ENCODE measurements around the gene ARSG. TPM values are rescaled to one million over a fixed set of nuclear protein-coding genes. Genes with fewer than 3 reads are reported as not detected.

Gene ARSG
- polyA plus RNA-seq, 1 of the 3 experiments (the other 2 are of a cell fraction), result 0.41 TPM

DNA sequence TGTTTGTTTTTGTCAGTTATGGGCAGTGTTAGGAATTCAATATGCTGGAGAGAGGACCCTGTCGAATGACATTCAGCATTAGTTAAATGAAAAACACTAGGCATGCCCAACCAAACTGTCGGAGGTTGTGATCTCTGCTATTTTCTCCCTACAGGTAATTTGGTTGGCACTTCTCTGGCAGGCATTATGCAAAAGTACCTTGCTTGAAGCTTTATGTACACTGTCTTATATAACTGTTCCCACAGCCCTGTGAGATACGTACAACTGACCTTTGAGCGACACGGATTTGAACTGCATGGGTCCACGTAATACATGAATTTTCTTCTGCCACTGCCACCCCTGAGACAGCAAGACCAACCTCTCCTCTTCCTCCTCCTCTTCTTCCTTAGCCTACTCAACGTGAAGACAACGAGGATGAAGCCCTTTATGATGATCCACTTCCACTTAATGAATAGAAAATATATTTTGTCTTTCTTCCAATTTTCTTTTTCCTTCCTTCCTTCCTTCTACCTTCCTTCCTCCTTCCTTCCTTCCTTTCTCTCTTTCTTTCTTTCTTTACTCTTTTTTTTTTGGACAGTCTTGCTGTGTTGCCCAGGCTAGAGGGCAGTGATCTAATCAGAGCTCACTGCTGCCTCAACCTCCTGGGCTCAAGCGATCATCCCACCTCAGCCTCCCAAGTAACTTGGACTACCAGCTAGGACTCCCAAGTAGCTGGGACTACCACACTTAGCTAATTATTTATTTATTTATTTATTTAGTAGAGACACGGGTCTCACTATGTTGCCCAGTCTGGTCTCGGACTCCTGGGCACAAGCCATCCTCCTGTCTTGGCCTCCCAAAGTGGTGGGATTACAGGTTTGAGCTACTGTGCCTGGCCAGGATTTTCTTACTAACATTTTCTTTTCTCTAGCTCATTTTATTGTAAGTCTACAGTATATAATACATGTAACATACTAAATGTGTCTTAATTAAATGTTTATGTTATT is 88.7 kb downstream of the ARSG start:
- POLR2A ChIA-PET, result no interaction called here
- H3K9me2 ChIP-seq, result no peaks in the 10 kb centered on the region
- H3F3A ChIP-seq (replicated peaks; ENCODE audit: insufficient read depth), result no peaks in the 10 kb centered on the region
- WGBS (ENCODE audit: low lambda C conversion rate), result 61% methylated on average over 11 of the region's 11 CpGs
- H2AFZ ChIP-seq (ENCODE audit: low read depth), result no peak overlapping the region
- DNase-seq, result no peak
- H3K79me2 ChIP-seq (ENCODE audit: insufficient read depth), result no peaks in the 10 kb centered on the region
- no peaks in the 10 kb centered on the region for H3K36me3 ChIP-seq (replicated peaks in 1 of 2; ENCODE audit: control insufficient read depth in 1 of 2, insufficient read depth in 2 of 2, low read length in 1 of 2)
- H3K9me3 ChIP-seq, result no peaks in the 10 kb centered on the region
- no peaks in the 10 kb centered on the region; the same call in 1 of the 2 replicates for H3K27me3 ChIP-seq (ENCODE audit: insufficient read depth)
- no peaks in the 10 kb centered on the region for H3K4me1 ChIP-seq (ENCODE audit: control insufficient read depth in 1 of 2, insufficient read depth in 2 of 2, low read depth in 1 of 2, low read length in 1 of 2)
- no peak overlapping the region for H3K9ac ChIP-seq
- no peak overlapping the region for H3K4me2 ChIP-seq
- no peak overlapping the region for H3K27ac ChIP-seq (ENCODE audit: low read depth in 2 of 2, low read length in 1 of 2)
- no peak for TF ChIP-seq RFX5 (IDR thresholded peaks at IDR 0.05; ENCODE audit: low read length)
- no peak for TF ChIP-seq GABPA (IDR thresholded peaks at IDR 0.05; ENCODE audit: low read depth)
- TF ChIP-seq, protein P1, sequence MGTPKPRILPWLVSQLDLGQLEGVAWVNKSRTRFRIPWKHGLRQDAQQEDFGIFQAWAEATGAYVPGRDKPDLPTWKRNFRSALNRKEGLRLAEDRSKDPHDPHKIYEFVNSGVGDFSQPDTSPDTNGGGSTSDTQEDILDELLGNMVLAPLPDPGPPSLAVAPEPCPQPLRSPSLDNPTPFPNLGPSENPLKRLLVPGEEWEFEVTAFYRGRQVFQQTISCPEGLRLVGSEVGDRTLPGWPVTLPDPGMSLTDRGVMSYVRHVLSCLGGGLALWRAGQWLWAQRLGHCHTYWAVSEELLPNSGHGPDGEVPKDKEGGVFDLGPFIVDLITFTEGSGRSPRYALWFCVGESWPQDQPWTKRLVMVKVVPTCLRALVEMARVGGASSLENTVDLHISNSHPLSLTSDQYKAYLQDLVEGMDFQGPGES (IDR thresholded peaks at IDR 0.05; ENCODE audit: low read depth, low read length), result no peak
- no peak for TF ChIP-seq MXI1 (IDR thresholded peaks at IDR 0.05; ENCODE audit: low read depth, low read length)
- TF ChIP-seq POLR2AphosphoS5 (IDR thresholded peaks at IDR 0.05; ENCODE audit: low read depth, low read length), result no peak
- TF ChIP-seq JUND (IDR thresholded peaks at IDR 0.05), result no peak
- TF ChIP-seq TEAD4 (IDR thresholded peaks at IDR 0.05; ENCODE audit: borderline replicate concordance, insufficient read depth), result no peak
- no peak for TF ChIP-seq CHD2 (IDR thresholded peaks at IDR 0.05; ENCODE audit: low read length, partially characterized antibody)
- TF ChIP-seq, protein P2, sequence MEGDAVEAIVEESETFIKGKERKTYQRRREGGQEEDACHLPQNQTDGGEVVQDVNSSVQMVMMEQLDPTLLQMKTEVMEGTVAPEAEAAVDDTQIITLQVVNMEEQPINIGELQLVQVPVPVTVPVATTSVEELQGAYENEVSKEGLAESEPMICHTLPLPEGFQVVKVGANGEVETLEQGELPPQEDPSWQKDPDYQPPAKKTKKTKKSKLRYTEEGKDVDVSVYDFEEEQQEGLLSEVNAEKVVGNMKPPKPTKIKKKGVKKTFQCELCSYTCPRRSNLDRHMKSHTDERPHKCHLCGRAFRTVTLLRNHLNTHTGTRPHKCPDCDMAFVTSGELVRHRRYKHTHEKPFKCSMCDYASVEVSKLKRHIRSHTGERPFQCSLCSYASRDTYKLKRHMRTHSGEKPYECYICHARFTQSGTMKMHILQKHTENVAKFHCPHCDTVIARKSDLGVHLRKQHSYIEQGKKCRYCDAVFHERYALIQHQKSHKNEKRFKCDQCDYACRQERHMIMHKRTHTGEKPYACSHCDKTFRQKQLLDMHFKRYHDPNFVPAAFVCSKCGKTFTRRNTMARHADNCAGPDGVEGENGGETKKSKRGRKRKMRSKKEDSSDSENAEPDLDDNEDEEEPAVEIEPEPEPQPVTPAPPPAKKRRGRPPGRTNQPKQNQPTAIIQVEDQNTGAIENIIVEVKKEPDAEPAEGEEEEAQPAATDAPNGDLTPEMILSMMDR (IDR thresholded peaks at IDR 0.05), result no peak
- no peak for TF ChIP-seq FOXM1 (IDR thresholded peaks at IDR 0.05; ENCODE audit: low read depth)
- no peaks in the 10 kb centered on the region for H4K20me1 ChIP-seq (ENCODE audit: insufficient read depth)
- H3K4me3 ChIP-seq (ENCODE audit: low read depth in 2 of 2, low read length in 1 of 2), result no peak overlapping the region
- CTCF ChIA-PET, result interaction anchor here (0.6 to 1.0 kb wide), 2 partner anchors 19 to 364 kb away, joined by 3 to 4 read pairs; no protein-coding TSS in a partner anchor

DNA sequence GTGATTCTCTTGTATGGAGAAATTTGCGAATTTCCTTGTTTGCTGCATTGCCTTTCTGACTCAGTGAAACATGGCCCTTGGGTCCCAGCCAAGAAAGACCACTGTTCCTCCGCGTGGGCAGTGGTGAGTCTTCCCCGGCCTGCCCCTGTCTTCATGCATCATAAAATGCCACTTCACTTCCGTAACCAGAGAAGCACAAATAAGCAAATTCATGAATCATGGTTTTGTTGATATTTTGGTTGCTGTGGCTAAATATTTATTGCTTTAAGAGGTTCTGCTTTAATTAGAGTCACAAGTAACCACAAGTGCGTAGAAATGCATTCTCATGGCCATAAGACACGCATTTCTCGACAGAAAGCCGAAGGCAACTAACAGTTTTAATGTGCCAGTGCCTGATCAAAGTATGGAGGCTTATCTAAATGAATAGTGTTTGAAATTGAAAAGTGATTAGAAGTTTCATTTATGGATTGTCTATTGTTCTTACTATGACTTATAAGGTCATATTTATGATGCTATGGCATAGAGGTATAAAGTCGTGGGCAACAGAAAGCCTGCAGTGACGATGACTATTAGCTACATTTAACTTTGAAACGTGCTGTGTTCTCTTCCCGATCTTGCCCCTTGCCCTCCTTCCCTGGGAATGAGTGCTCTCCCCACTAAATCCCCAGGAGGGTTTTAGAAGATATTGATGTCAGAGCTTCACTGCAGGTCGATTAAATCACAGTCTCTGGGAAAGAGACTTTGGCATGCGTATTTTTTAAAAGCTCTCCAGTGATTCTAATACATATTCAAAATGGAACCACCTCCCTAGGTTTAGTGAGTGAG is 90.0 kb downstream of the ARSG start:
- no peaks in the 10 kb centered on the region for H4K20me1 ChIP-seq (ENCODE audit: insufficient read depth)
- POLR2A ChIA-PET, result no interaction called here
- no peak overlapping the region for H3K4me2 ChIP-seq
- H3K36me3 ChIP-seq (replicated peaks in 1 of 2; ENCODE audit: control insufficient read depth in 1 of 2, insufficient read depth in 2 of 2, low read length in 1 of 2), result no peaks in the 10 kb centered on the region
- H3F3A ChIP-seq (replicated peaks; ENCODE audit: insufficient read depth), result no peaks in the 10 kb centered on the region
- H3K9me3 ChIP-seq, result no peaks in the 10 kb centered on the region
- H3K79me2 ChIP-seq (ENCODE audit: insufficient read depth), result no peaks in the 10 kb centered on the region
- H3K27ac ChIP-seq (ENCODE audit: low read depth in 2 of 2, low read length in 1 of 2), result no peak overlapping the region
- TF ChIP-seq, protein P3, sequence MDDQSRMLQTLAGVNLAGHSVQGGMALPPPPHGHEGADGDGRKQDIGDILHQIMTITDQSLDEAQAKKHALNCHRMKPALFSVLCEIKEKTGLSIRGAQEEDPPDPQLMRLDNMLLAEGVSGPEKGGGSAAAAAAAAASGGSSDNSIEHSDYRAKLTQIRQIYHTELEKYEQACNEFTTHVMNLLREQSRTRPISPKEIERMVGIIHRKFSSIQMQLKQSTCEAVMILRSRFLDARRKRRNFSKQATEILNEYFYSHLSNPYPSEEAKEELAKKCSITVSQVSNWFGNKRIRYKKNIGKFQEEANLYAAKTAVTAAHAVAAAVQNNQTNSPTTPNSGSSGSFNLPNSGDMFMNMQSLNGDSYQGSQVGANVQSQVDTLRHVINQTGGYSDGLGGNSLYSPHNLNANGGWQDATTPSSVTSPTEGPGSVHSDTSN (IDR thresholded peaks at IDR 0.05), result no peak
- TF ChIP-seq GATA2 (CRISPR knock-in tag; IDR thresholded peaks at IDR 0.05), result no peak
- no peaks in the 10 kb centered on the region for H3K4me1 ChIP-seq (ENCODE audit: control insufficient read depth in 1 of 2, insufficient read depth in 2 of 2, low read depth in 1 of 2, low read length in 1 of 2)
- no peak overlapping the region for H3K9ac ChIP-seq
- 58% methylated on average over 15 of the region's 15 CpGs for WGBS (ENCODE audit: low lambda C conversion rate)
- H3K27me3 ChIP-seq (ENCODE audit: insufficient read depth), result no peaks in the 10 kb centered on the region
- CTCF ChIA-PET, result interaction anchor here (0.8 to 2.5 kb wide), 3 partner anchors 18 to 24 kb away, joined by 3 to 17 read pairs (median 4); no protein-coding TSS in a partner anchor
- H3K9me2 ChIP-seq, result no peaks in the 10 kb centered on the region
- no peak overlapping the region for H2AFZ ChIP-seq (ENCODE audit: low read depth)
- no peak for DNase-seq
- H3K4me3 ChIP-seq (ENCODE audit: low read depth in 2 of 2, low read length in 1 of 2), result no peak overlapping the region

Data from SK-N-SH (cell line).